GM12874 (cell line): ENCODE data around the gene LRFN2.

ENCODE experiments used
- TF ChIP-seq, protein P1 (sequence below): IDR thresholded peaks from 2 replicates; pipeline ENCODE4 v1.5.1; 2011; ENCODE audit warnings: low read depth, mild to moderate bottlenecking, control low read depth, low read length, moderate library complexity; ENCODE audit not compliant: insufficient read depth

LRFN2 gene

GRCh38 chr6:40411881-40412280 is 175.3 kb downstream of the LRFN2 start:
- TF ChIP-seq, protein P1, sequence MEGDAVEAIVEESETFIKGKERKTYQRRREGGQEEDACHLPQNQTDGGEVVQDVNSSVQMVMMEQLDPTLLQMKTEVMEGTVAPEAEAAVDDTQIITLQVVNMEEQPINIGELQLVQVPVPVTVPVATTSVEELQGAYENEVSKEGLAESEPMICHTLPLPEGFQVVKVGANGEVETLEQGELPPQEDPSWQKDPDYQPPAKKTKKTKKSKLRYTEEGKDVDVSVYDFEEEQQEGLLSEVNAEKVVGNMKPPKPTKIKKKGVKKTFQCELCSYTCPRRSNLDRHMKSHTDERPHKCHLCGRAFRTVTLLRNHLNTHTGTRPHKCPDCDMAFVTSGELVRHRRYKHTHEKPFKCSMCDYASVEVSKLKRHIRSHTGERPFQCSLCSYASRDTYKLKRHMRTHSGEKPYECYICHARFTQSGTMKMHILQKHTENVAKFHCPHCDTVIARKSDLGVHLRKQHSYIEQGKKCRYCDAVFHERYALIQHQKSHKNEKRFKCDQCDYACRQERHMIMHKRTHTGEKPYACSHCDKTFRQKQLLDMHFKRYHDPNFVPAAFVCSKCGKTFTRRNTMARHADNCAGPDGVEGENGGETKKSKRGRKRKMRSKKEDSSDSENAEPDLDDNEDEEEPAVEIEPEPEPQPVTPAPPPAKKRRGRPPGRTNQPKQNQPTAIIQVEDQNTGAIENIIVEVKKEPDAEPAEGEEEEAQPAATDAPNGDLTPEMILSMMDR, result no peak

DNA sequence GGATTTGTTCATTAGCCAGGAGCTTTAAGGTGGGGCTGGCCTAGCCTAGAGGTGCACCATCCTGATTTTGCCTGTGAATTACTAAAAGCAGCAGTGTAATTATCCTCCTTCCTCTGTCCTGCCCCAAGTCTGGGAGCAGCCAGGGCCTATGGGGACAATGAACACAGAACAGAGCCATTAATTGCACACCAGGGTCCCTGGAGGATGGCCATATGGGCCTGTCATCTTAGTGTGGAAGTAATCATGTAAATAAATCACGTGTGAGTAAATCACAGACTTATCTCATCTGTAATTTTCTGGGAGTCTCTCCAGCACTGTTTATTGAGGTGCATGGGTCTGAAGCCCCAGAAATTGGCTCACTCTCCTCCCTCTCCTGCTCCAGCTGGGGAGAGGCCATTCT is 176.3 kb downstream of the LRFN2 start:
- TF ChIP-seq, protein P1, result no peak

GRCh38 chr6:40409716-40410397 is 177.3 kb downstream of the LRFN2 start:
- TF ChIP-seq, protein P1, result no peak

- TF ChIP-seq, protein P1, result no peak
Observed at GRCh38 chr6:40408786-40409542, 178.2 kb downstream of the LRFN2 start.

- TF ChIP-seq, protein P1, result no peak
Observed at GRCh38 chr6:40407239-40407638, 179.9 kb downstream of the LRFN2 start.

- TF ChIP-seq, protein P1, result no peak
Observed at GRCh38 chr6:40406175-40406574, 181.0 kb downstream of the LRFN2 start.

DNA sequence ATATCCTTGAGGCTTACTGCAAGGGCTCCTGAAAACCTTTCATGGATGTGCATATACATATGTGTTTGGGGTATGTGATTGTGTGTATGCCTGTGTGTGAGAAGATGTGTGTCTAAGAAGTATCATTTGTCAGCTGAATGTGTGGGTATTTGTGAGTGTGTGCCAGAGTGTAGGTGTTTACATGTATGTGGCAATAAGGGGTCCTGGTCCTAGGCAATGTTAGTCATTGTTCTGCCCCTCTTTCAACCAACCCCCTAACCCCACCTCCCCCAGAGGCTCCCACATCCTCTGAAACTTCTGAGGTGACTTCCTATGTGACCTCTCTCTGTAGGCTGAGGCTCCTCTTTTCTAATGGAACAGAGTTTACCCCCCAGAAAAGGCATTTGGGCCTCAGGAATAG is 186.4 kb downstream of the LRFN2 start:
- TF ChIP-seq, protein P1, result no peak
